ENCODE results near the gene GJC1.

The GJC1 gene

GRCh38 chr17:44829523-44830358 is at the start of gene GJC1:
Gene GJC1, minus strand, starts transcription at chr17:44830287. Its CDS starts 24,470 bp downstream, at chr17:44805817.
- DNase-seq (ENCODE audit: low read depth, low spot score) = no peak

- no peak for DNase-seq (ENCODE audit: low read depth, low spot score)
Measured at GRCh38 chr17:44879376-44879775, 49.3 kb upstream of the GJC1 start.

DNA sequence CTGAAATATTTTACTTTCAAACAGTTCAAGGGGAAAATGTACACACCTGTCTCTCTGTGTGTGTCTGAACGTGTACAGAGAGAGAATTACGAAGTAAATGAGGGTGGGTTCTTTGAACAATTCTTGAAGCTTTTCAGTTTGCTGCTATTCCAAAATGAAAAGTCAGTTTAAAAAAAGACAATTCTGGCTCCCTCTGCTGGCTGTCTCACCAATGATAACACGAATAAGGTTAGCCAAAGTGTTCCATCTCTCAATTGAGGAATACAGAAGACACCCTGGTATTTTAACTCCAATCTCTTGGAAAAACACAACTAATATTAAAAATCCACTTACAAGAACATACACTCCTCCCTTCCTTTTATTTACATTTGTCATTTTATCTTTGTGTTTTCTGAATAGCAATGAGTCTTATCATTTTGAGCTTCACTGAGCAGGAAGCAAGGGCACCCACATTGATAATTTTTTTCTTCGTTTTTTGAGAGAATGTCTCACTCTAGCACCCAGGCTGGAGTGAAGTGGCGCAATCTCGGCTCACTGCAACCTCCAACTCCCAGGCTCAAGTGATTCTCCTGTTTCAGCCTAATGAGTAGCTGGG is 48.6 kb upstream of the GJC1 start:
- no peak for DNase-seq (ENCODE audit: low read depth, low spot score)

DNA sequence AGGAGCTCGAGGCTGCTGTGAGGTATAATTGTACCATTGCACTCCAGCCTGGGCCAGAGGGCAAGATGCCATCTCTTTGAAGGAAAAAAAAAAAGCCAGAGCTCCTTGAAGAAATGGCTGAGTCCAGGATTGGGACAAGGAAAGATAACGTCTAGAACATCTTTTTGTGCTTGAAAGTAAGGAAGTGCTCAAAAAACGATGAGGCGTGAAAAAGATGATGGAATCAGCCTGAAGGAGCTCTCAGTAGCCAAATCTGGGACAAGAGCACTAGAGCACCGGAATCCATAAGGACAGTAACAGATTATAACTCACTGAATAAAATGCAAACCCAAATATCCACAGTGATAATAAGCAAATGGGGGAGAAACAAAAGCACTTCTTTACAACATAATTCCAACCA is 47.0 kb upstream of the GJC1 start:
- no peak for DNase-seq (ENCODE audit: low read depth, low spot score)

GRCh38 chr17:44875761-44876160 is 45.7 kb upstream of the GJC1 start:
- no peak for DNase-seq (ENCODE audit: low read depth, low spot score)

GRCh38 chr17:44872131-44872768 is 42.2 kb upstream of the GJC1 start:
- no peak for DNase-seq (ENCODE audit: low read depth, low spot score)

DNA sequence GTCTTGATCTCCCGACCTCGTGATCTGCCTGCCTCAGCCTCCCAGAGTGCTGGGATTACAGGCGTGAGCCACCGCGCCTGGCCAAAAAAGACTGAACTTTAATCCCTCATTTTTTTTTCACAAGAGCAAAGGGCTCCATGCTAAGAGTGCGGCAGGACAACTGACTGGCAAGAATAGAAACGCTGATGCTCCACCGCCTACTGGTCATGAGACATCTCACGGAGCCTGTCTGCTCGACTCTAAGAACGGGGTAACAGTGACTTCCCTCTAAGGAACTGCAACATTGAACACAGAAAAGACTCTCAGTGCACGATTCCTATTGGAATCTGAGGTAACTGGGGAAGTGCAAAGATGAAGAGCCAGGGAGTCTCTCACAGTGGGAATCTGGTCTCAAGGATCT is 41.5 kb upstream of the GJC1 start:
- DNase-seq (ENCODE audit: low read depth, low spot score) = no peak

- DNase-seq (ENCODE audit: low read depth, low spot score) = no peak
Measured at GRCh38 chr17:44867841-44868240, 37.8 kb upstream of the GJC1 start.

GRCh38 chr17:44865931-44866330 is 35.8 kb upstream of the GJC1 start:
- DNase-seq (ENCODE audit: low read depth, low spot score) = no peak

- peak; percentile 48 for DNase-seq (ENCODE audit: low read depth, low spot score)
Measured at GRCh38 chr17:44865231-44865660, 35.2 kb upstream of the GJC1 start.

DNA sequence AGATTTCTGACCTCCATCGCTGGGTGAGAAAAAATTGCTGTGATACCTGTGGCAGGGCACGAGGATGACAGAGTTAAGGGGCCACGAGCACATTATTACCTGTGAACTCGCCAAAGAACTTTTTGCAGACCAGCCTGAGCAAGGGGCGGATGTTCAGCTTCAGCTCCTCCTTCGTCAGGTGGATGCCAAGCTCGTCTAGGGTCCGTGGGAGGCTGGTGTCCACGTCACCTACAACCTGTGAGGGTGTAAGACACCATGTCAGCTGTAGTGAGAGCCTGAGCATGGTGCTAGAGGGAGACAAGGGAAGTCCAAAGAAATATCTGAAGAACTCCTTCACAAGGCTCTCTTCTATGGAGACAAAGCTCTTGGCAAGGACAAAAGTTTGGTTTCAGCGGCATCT is 34.7 kb upstream of the GJC1 start:
- no peak for DNase-seq (ENCODE audit: low read depth, low spot score)

- DNase-seq (ENCODE audit: low read depth, low spot score) = no peak
Measured at GRCh38 chr17:44863061-44863918, 33.2 kb upstream of the GJC1 start.

- DNase-seq (ENCODE audit: low read depth, low spot score) = no peak
Measured at GRCh38 chr17:44862278-44862914, 32.3 kb upstream of the GJC1 start.

- no peak for DNase-seq (ENCODE audit: low read depth, low spot score)
Measured at GRCh38 chr17:44859701-44860100, 29.6 kb upstream of the GJC1 start.

GRCh38 chr17:44854192-44854591 is 24.1 kb upstream of the GJC1 start:
- DNase-seq (ENCODE audit: low read depth, low spot score) = no peak

GRCh38 chr17:44850612-44851011 is 20.5 kb upstream of the GJC1 start:
- DNase-seq (ENCODE audit: low read depth, low spot score) = no peak

DNA sequence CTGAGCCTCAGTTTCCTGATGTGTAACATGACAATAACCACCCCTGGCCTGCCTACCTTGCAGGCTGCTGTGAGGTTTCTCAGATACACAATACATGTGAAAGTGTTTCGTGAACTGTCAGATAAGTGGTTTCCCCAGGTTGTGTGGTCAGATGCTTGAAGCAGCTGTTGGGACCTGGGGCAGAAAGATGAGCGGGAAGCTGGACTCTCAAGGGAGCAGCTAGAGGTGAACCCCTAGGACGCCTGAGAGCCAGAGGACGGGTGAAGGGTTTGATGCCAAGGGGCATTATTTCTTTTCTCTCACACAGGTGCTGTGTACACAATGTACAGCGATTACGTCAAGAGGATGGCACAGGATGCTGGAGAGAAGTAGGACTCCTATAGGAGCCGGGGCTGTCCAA is 19.9 kb upstream of the GJC1 start:
- DNase-seq (ENCODE audit: low read depth, low spot score) = no peak

- DNase-seq (ENCODE audit: low read depth, low spot score) = no peak
Measured at GRCh38 chr17:44848961-44849489, 18.9 kb upstream of the GJC1 start.

DNA sequence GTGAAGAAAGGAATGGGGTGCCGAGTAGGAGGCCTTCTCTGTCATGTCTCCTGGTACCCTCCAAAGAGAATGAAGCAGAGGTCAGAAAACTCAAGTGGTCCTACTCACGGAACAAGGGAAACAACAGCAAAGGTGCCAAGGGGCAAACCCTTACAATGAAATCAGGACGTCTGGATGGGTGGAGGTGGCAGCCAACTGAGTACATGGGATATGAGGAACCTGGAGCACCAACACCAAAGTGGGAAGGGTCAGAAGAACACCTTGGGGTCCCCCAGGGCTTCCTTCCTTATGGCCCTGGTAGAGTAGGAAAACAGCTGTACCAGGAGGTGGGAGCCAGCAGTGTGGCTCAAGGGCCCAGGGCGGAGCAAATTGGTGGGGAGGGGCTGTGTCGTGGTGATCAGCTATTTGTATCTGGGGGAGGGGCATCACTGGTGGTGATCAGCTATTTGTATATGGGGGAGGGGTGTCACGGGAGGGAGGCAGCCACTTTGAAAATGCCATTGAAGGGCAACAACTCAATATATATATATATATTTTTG is 18.2 kb upstream of the GJC1 start:
- no peak for DNase-seq (ENCODE audit: low read depth, low spot score)

DNA sequence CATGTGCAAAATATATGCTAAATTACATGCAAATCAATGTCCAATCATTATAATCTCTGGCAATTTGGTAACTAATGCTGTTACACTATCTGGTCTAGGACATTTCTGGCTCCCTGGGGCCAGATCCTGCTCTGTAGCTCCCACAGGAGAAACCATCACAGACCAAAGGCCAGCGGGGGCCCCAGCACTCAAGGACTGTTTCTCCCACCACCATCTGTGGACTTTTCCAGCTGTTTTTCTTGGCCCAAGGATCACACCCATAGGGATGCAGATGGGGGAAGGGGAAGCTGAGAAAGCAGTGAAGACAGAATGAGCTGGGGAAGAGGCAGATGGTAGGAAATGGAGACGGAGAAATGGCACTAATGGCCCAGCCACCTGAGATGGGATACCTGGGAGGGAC is 17.5 kb upstream of the GJC1 start, which contains the start of gene HIGD1B:
Gene HIGD1B (plus strand): TSS at position 298 of the 400 bp plus-strand sequence. CDS start 270 bp downstream, outside the sequence.
- DNase-seq (ENCODE audit: low read depth, low spot score) = no peak

GRCh38 chr17:44846206-44846605 is 16.1 kb upstream of the GJC1 start:
- DNase-seq (ENCODE audit: low read depth, low spot score) = no peak
